Measurements from ENCODE around the gene NGF. TPM values are rescaled to one million over a fixed set of nuclear protein-coding genes. Genes with fewer than 3 reads are reported as not detected.

The NGF gene
- total and polyA plus RNA-seq, 2 experiments from 2014 or later = 0.48 TPM; not detected in 1

DNA sequence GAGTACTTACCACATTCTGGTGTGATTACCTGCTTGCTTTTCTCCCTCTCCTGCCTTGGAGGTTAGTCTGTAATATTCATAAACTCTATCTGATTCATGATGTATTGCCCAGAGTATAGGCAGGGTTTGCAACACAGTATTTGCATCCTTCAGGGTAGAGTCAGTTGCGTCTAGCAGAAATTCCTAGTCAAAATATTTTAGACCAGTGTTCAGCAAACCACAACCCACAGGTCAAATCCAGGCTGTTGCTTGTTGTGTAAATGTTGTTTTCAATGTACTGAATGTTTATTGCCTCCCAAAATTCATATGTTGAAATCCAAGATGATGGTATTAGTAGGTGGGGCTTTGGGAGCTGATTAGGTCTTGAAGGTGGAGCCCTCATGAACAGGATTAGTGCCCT, 82.9 kb downstream of the NGF start:
- no peaks in the 10 kb centered on the region for H3K36me3 ChIP-seq
- no peaks in the 10 kb centered on the region for H3K4me1 ChIP-seq (ENCODE audit: low read depth)
- no peak overlapping the region for H3K27ac ChIP-seq
- no peaks in the 10 kb centered on the region for H3K27me3 ChIP-seq
- DNase-seq (ENCODE audit: low read depth in 1 of 2, low spot score in 1 of 2) = peak in 1 of 2 donors; percentile 52
- TF ChIP-seq, protein P1, sequence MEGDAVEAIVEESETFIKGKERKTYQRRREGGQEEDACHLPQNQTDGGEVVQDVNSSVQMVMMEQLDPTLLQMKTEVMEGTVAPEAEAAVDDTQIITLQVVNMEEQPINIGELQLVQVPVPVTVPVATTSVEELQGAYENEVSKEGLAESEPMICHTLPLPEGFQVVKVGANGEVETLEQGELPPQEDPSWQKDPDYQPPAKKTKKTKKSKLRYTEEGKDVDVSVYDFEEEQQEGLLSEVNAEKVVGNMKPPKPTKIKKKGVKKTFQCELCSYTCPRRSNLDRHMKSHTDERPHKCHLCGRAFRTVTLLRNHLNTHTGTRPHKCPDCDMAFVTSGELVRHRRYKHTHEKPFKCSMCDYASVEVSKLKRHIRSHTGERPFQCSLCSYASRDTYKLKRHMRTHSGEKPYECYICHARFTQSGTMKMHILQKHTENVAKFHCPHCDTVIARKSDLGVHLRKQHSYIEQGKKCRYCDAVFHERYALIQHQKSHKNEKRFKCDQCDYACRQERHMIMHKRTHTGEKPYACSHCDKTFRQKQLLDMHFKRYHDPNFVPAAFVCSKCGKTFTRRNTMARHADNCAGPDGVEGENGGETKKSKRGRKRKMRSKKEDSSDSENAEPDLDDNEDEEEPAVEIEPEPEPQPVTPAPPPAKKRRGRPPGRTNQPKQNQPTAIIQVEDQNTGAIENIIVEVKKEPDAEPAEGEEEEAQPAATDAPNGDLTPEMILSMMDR (IDR thresholded peaks at IDR 0.05; ENCODE audit: low read depth, low read length) = no peak
- peaks cover 5% of the 10 kb centered on the region for H3K9me3 ChIP-seq (ENCODE audit: low read depth)
- no peak overlapping the region for H3K4me3 ChIP-seq

DNA sequence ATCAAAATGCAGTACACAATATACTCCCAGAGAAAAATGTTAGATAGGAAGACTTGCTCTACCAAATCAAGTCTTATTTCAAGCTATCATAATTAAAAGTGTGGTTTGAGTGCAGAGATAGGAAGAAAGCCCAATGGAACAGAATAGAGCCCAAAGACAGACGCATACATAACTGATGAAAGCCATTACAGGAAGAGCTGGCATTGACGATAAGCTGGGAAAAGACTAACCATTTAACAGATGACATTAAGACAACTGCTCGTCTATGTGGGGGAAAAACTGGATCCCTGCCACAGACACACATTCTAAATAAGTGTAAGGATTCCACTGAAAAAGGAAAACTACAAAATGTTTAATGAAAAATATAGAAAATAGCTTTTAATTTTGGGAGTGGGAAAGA, 85.5 kb downstream of the NGF start:
- H3K9me3 ChIP-seq (ENCODE audit: low read depth) = no peaks in the 10 kb centered on the region
- H3K27ac ChIP-seq = no peak overlapping the region
- H3K4me3 ChIP-seq = no peak overlapping the region
- H3K4me1 ChIP-seq (ENCODE audit: low read depth) = no peaks in the 10 kb centered on the region
- TF ChIP-seq, protein P1 (IDR thresholded peaks at IDR 0.05; ENCODE audit: low read depth, low read length) = no peak
- DNase-seq (ENCODE audit: low read depth in 1 of 2, low spot score in 1 of 2) = no peak
- no peaks in the 10 kb centered on the region for H3K36me3 ChIP-seq
- no peaks in the 10 kb centered on the region for H3K27me3 ChIP-seq

DNA sequence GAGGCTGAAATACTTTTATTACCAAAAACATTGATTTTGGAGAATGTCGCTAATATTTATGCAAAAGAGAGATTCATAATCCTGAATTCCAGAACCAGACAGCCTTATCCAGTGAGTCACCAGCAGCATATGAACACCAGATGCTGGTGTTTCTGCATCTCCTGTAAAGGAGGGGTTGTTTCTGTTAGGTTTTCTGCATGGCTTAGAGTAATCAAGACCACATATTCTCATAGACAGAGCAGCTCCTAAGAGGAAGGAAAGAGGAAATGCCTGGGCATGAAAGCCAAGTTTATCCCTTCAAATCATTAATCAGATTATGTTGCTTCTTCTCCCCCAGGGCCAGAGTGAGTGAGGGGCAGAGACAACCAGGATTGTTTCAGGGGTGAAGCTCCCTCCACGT, 86.2 kb downstream of the NGF start:
- Histone ChIP-seq H3K27ac (no peak overlapping the region), H3K4me3 (no peak overlapping the region), H3K36me3 (no peaks in the 10 kb centered on the region), H3K9me3 (ENCODE audit: low read depth) (no peaks in the 10 kb centered on the region), H3K27me3 (no peaks in the 10 kb centered on the region), H3K4me1 (ENCODE audit: low read depth) (no peaks in the 10 kb centered on the region)
- TF ChIP-seq, protein P1 (IDR thresholded peaks at IDR 0.05; ENCODE audit: low read depth, low read length) = no peak
- peak in 1 of 2 donors; percentile 90 for DNase-seq (ENCODE audit: low read depth in 1 of 2, low spot score in 1 of 2)

DNA sequence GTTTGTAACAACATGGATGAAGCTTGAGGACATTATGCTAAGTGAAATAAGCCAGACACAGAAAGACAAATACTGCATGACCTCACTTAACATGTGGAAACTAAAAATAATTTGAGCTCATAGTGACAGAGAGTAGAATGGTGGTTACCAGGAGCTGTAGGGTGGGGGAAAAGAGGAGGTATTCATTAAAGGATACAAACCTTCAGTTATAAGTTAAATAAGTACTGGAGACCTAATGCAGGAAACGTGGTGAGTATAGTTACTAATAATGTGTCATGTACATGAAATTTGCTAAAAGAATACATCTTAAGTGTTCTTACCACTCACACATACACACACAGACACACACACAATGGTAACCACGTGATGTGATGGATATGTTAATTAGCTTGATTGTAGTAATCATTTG, 86.7 kb downstream of the NGF start:
- Histone ChIP-seq H3K27ac (no peak overlapping the region), H3K4me3 (no peak overlapping the region), H3K4me1 (ENCODE audit: low read depth) (no peaks in the 10 kb centered on the region), H3K27me3 (no peaks in the 10 kb centered on the region), H3K36me3 (no peaks in the 10 kb centered on the region), H3K9me3 (ENCODE audit: low read depth) (no peaks in the 10 kb centered on the region)
- DNase-seq (ENCODE audit: low read depth in 1 of 2, low spot score in 1 of 2) = peak in 1 of 2 donors; percentile 21
- TF ChIP-seq, protein P1 (IDR thresholded peaks at IDR 0.05; ENCODE audit: low read depth, low read length) = no peak

DNA sequence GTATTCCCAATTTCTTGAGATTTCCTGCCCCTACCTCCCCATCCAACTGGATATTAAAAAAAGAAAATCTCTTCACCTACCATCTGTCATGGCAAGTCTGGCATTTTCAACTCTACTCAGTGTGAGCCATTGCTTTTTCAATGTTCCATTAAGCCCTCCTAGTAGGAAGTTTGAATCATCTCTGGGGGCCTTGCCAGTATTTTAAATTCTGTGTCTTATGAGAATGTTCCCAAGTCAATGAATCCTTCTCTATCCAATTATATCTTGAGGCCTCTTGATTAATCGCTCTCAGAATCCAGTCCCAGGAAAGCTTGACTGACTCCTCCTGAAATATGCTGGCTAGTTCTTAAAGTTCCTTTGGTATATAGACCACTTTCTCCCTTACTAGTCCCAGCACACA, 91.5 kb downstream of the NGF start:
- no peaks in the 10 kb centered on the region for H3K27me3 ChIP-seq
- DNase-seq (ENCODE audit: low read depth in 1 of 2, low spot score in 1 of 2) = no peak
- H3K4me1 ChIP-seq (ENCODE audit: low read depth) = no peaks in the 10 kb centered on the region
- H3K36me3 ChIP-seq = no peaks in the 10 kb centered on the region
- TF ChIP-seq, protein P1 (IDR thresholded peaks at IDR 0.05; ENCODE audit: low read depth, low read length) = no peak
- no peaks in the 10 kb centered on the region for H3K9me3 ChIP-seq (ENCODE audit: low read depth)
- H3K4me3 ChIP-seq = no peak overlapping the region
- H3K27ac ChIP-seq = no peak overlapping the region

DNA sequence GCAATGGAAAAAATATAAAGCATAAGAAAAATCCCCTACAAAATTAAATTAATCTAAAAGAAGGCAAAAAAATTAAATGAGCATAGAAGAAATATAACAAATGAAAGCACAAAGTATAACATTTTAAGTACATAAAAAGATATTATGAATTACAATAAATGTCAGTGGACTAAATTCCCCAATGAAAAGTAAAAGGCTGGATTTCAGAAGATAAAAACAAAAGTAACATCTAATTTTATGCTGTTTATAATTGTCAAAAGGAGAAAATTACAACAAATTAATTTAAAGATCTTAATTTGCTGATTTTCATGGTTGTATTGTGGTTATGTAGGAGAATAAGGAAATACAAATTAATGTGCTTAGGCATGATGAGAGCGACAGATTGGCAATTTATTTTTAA, 92.8 kb downstream of the NGF start:
- Histone ChIP-seq H3K9me3 (ENCODE audit: low read depth) (no peaks in the 10 kb centered on the region), H3K36me3 (no peaks in the 10 kb centered on the region), H3K27me3 (no peaks in the 10 kb centered on the region), H3K27ac (no peak overlapping the region), H3K4me1 (ENCODE audit: low read depth) (no peaks in the 10 kb centered on the region), H3K4me3 (no peak overlapping the region)
- TF ChIP-seq, protein P1 (IDR thresholded peaks at IDR 0.05; ENCODE audit: low read depth, low read length) = no peak
- DNase-seq (ENCODE audit: low read depth in 1 of 2, low spot score in 1 of 2) = no peak

All from cardiac muscle cell (in vitro differentiated cells and primary cell).